Measurements from ENCODE around the gene PARVG.

Gene PARVG

GRCh38 chr22:44206696-44207095 is 26.0 kb downstream of the PARVG start:
- no peaks in the 10 kb centered on the region for H3K36me3 ChIP-seq
- DNase-seq = no peak
- 0 out of 2 replicates have a peak, but pooled peaks cover 3% of the 10 kb centered on the region for H3K27me3 ChIP-seq
- H3K9me3 ChIP-seq = no peaks in the 10 kb centered on the region; the same call in 1 of the 2 replicates
- no peak for TF ChIP-seq CTCF (IDR thresholded peaks at IDR 0.05; ENCODE audit: low read depth, low read length)
- peaks cover 2% of the 10 kb centered on the region for H3K4me1 ChIP-seq
- no peak overlapping the region for H3K4me3 ChIP-seq (ENCODE audit: low read depth, low read length)

GRCh38 chr22:44207173-44207980 is 26.7 kb downstream of the PARVG start:
- H3K9me3 ChIP-seq = no peaks in the 10 kb centered on the region; the same call in 1 of the 2 replicates
- TF ChIP-seq CTCF (IDR thresholded peaks at IDR 0.05; ENCODE audit: low read depth, low read length) = no peak
- peaks cover 2% of the 10 kb centered on the region for H3K4me1 ChIP-seq
- H3K4me3 ChIP-seq (ENCODE audit: low read depth, low read length) = no peak overlapping the region
- H3K36me3 ChIP-seq = no peaks in the 10 kb centered on the region
- H3K27me3 ChIP-seq = 0 out of 2 replicates have a peak, but pooled peaks cover 3% of the 10 kb centered on the region
- DNase-seq = no peak

- no peaks in the 10 kb centered on the region; the same call in 1 of the 2 replicates for H3K9me3 ChIP-seq
- no peak for TF ChIP-seq CTCF (IDR thresholded peaks at IDR 0.05; ENCODE audit: low read depth, low read length)
- DNase-seq = no peak
- H3K27me3 ChIP-seq = 0 out of 2 replicates have a peak, but pooled peaks cover 3% of the 10 kb centered on the region
- H3K36me3 ChIP-seq = no peaks in the 10 kb centered on the region
- no peaks in the 10 kb centered on the region; the same call in 1 of the 2 replicates for H3K4me1 ChIP-seq
- H3K4me3 ChIP-seq (ENCODE audit: low read depth, low read length) = no peak overlapping the region
These were observed 27.2 kb downstream of the PARVG start for GRCh38 chr22:44207981-44208317.

- Histone ChIP-seq H3K27me3 (0 out of 2 replicates have a peak, but pooled peaks cover 3% of the 10 kb centered on the region), H3K4me3 (ENCODE audit: low read depth, low read length) (no peak overlapping the region), H3K4me1 (no peaks in the 10 kb centered on the region), H3K9me3 (no peaks in the 10 kb centered on the region; the same call in none of the 2 replicates), H3K36me3 (no peaks in the 10 kb centered on the region)
- TF ChIP-seq CTCF (IDR thresholded peaks at IDR 0.05; ENCODE audit: low read depth, low read length) = no peak
- no peak for DNase-seq
These were observed 28.6 kb downstream of the PARVG start for GRCh38 chr22:44209343-44209742.

- Histone ChIP-seq H3K4me1 (no peaks in the 10 kb centered on the region), H3K27me3 (0 out of 2 replicates have a peak, but pooled peaks cover 3% of the 10 kb centered on the region), H3K36me3 (no peaks in the 10 kb centered on the region), H3K4me3 (ENCODE audit: low read depth, low read length) (no peak overlapping the region), H3K9me3 (no peaks in the 10 kb centered on the region; the same call in 1 of the 2 replicates)
- no peak for TF ChIP-seq CTCF (IDR thresholded peaks at IDR 0.05; ENCODE audit: low read depth, low read length)
- no peak for DNase-seq
These were observed 30.0 kb downstream of the PARVG start for GRCh38 chr22:44210722-44211121.

Measured in BE2C (cell line).